ENCODE results near the gene BSN.

BSN gene

DNA sequence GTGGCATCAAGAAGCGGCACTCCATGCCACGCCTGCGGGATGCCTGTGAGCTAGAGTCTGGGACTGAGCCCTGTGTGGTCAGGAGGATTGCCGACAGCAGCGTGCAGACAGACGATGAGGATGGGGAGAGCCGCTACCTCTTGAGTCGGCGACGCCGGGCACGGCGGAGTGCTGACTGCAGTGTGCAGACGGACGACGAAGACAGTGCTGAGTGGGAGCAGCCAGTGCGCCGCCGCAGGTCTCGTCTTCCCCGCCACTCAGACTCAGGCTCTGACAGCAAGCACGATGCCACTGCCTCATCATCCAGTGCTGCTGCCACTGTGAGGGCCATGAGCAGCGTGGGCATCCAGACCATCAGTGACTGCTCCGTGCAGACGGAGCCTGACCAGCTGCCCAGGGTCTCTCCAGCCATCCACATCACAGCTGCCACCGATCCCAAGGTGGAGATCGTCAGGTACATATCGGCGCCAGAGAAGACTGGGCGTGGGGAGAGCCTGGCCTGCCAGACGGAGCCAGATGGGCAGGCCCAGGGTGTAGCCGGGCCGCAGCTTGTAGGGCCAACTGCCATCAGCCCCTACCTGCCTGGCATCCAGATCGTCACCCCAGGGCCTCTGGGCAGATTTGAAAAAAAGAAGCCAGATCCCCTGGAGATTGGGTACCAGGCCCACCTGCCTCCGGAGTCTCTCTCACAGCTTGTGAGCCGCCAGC is 103.1 kb downstream of the BSN start:
- no peak for DNase-seq

DNA sequence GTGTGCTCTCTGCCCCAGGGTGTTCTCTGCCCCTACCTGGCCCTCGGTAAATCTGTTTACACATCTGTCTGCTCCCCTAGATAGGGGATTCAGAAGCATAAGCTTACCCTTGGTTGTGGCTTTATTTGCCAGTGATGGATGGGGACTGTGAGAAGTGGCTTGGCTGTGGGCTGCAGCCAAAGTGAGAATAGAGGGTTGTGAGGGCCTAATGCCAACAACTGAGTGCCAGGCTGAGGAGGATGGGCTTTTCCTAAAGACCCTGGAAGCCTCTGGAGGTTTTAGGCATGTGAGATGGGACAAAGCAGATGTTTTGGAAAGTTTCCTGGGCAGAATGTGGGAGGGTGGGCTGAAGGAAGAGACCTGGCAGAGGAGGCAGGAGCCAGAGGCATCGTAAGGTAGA is 104.4 kb downstream of the BSN start:
- no peak for DNase-seq

DNA sequence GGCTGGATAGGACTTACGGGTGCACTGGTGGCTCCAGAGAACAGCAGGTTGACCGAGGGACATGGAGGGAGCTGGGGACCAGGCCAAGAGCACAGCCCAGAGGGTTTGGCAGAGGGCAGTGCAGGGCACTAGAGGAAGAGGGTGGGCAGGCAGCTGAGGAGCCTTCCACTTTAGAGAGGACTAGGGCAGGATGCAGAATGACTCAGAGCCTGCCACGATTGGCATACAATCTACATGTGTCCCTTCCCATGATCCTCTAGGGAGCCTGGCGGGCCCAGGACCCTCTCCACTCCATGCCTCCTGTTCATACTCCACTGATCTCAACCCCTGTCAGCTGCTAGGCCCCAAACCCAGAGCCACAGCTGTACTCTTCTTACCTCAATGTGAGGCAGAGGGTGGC is 105.5 kb downstream of the BSN start:
- DNase-seq, result no peak

DNA sequence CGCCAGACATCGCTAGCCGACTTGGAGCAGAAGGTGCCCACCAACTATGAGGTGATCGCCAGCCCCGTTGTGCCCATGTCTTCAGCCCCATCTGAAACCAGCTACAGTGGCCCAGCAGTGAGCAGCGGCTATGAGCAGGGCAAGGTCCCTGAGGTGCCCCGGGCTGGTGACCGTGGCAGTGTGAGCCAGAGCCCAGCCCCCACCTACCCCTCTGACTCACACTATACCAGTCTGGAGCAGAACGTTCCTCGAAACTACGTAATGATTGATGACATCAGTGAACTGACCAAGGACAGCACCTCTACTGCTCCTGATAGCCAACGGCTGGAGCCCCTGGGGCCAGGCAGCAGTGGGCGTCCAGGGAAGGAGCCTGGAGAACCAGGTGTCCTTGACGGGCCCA is 107.0 kb downstream of the BSN start:
- DNase-seq, result no peak

DNA sequence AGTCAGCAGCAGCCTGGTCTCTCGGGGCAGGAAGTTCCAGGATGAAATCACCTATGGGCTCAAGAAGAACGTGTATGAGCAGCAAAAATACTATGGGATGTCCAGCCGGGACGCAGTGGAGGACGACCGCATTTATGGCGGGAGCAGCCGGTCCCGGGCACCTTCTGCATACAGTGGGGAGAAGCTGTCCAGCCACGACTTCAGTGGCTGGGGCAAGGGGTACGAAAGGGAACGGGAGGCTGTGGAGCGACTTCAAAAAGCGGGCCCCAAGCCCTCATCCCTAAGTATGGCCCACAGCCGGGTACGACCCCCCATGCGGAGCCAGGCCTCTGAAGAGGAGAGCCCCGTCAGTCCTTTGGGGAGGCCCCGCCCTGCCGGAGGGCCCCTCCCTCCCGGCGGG is 107.7 kb downstream of the BSN start:
- no peak for DNase-seq

DNA sequence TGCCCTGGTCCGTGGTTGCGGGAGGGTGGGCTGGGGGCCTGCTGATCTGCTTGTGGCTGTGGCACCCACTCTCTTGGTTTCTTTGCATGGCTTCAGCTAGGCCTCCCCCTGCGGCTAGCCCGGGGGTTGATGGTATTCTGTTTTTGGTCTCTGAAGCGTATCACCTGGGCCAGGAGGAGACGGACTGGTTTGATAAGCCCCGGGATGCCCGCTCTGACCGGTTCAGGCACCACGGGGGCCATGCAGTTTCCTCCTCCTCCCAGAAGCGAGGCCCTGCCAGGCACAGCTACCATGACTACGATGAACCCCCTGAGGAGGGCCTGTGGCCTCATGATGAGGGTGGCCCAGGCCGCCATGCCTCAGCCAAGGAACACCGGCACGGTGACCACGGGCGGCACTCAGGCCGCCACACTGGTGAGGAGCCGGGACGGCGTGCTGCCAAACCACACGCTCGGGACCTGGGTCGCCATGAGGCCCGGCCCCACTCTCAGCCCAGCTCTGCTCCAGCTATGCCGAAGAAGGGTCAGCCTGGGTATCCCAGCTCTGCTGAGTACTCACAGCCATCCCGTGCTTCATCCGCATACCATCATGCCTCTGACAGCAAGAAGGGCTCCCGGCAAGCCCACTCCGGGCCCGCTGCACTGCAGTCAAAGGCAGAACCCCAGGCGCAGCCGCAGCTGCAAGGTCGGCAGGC is 108.6 kb downstream of the BSN start:
- no peak for DNase-seq

DNA sequence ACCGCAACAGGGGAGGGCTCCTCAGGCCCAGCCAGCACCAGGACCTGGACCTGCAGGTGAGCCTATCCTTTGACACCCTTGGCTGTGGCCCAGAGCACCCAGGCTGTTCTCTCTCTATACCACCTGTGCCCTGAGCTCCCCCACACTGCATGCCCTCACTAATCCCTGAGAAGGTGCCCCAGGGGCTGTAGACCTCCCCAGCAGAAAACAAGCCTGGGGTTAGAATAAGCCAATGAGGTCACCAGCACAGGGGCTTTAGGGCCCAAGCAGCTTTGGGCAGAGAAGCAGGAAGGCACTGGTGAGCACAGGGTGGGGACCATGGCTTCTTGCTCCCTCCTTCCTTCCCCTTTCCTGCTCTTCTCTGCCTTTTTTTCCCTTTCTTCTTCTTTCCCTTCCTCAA is 109.6 kb downstream of the BSN start:
- no peak for DNase-seq

DNA sequence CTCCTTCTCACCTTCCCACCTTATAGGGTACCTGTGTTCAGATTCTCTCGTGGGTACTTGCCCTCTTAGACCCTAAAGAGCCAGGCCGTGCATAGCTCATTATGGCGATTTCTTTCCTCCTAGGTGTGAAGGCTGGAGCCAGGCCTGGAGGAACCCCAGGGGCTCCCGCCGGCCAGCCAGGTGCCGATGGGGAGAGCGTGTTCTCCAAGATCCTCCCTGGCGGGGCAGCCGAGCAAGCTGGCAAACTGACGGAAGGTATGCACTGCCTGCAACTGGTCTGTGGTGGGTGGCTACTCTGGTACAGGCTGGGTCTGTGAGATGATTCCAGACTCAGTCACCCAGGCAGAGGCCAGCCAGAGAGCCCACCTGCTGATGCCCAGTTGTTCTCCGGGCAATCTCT is 110.0 kb downstream of the BSN start:
- DNase-seq, result no peak

DNA sequence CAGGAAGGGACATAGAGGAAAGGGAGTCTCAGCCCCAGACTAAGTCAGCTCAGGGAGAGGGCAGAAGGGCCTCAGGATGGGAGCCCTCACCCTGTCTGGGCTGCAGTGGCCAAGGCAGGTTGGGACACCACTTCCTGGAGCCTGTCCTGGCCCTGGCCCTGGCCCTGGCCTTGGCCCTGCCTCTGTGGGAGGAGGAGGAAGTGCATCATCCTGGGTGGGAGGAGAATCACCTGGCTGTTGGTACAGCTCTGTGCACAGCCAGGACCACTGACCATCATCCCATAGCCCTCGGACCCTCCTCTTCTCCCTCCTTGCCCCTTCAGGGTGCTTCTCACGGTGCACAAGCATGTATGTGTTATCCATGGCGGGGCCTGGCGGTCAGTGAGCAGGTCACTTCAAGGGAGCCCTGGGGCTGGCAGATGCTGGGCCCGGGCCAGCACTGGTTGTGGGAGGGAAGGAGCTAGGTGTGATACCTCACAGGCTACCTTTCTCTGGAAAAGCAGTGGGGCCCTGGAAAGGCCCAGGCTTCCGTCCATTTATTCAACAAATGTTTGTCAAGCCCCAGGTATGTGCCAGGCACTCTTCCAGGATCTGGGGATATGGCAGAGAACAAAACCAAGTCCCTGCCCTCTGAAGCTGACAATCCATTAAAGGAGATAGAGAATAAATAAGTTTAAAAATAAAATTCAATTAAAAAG is 111.7 kb downstream of the BSN start:
- DNase-seq, result no peak

DNA sequence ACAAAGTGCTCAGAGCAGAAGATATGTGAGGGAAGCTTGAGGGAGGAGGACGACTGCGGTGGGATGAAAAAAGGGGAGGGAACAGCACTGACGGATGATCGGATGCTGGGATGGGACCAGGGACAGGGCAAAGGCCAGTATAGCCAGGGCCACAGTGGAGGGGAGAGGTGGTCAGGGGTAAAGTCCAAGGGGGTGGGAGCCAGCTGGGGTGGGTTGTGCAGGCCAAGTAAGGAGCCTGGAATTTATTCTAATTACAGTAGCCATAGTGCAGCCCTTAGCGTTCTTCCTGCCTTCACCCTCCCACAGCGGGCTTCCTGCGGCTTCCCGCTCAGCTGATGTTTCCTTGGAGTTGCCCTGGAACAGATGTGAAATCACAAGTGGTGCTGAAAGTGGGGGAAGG is 112.3 kb downstream of the BSN start:
- no peak for DNase-seq

DNA sequence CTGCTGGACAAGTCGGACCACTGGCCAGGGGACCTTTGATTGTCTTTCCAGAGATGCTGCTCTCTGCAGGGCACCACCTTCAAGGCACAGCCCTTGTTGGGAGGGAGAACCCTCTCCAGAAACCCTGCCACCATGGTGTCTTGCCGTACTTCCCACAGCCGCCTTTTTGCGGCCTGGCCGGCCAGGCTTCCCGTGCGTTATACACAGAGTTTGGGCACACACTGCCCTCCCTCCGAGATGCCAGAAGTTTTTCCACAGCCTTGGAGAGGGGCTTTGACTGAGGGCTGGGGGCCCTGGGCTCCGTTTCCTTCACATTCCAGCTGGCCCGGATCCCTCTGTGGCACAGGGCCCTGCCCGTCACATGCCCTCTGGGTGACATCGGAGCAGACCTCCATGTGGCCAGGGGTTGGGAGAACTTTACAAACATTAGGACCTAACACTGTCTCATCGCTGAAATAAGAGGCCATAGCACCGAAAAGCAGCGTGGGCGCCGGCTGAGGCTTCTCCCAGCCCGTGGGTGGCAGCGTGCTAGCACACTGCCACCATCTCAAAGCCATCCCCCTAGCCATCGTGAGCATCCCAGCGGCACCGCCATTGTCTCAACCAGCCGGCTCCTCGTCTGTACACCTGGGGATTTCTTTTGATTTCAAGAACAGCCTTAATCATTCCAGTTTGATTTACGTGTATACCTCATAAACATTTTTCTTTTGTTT is 113.6 kb downstream of the BSN start:
- no peak for DNase-seq

DNA sequence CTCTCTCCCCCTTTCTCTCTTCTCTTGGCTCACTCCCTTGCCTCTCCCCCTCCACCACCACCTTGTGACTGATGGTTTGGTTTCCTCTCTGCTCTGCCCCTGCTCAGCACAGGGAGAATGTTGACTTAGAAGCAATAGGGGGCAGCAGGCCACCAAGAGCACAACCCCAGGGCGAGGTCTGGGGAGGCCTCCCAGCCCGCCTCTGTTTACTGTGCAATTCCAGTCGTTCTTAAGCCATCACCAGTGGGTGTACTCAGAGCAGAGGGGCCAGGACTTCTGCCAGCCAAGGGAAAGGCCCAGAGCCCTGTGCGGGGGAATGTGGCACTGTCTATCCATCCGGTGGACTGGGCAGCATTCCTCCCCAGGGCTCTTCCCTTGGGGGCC is 114.1 kb downstream of the BSN start:
- no peak for DNase-seq

DNA sequence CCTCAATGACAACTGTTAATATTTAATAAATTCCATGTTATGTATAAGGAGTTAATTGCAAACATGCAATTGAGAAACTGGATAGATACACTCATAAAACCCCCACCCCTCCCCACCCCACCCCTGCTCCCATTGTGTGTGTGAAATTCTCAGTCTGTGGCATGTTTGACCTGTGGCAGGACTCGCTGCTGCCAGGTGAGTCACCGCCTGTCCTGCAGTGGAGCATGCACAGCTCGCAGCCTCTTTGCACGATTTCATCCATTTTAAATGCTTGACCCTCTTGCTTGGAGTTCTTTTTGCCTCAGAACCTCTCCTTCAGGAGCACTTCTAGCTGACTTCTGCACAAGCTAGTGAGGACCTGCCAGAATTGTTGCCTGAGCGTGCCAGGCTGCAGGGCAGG is 114.6 kb downstream of the BSN start:
- DNase-seq, result no peak

DNA sequence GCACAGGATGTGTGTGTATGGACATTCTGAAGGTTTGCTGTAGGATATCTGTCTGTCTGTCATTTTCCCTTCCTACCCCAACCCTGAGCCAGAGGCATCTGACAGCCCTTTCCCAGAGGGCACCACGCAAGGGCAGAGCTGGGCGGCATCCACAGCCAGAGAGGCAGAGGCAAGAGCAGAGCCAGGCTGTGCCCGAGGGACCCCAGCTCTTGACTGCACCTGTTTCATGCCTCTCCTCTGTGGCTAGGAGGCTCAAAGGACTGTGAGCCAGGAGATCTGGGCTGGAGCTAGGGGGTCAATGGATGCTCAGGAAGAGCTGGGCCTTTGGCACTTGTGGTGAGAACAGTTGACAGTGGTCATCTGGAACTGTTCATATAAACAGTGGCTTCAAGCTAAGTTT is 115.1 kb downstream of the BSN start:
- DNase-seq, result no peak

DNA sequence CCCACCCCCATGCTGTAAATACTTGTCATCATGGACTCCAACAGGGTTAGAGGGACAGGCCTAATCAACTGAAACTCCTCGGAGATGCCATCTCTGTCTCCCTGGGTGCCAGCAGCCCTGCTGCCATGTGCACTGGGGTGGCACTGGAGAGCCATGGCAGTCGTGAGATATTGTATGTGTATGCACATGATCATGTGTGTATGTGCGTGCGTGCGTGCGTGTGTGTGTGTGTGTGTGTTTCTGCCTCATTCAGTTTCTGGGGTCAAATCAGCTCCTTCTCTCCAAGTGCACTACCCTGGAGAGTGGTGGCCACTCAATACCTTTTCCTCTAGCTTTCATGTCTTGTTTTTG is 116.6 kb downstream of the BSN start:
- no peak for DNase-seq

DNA sequence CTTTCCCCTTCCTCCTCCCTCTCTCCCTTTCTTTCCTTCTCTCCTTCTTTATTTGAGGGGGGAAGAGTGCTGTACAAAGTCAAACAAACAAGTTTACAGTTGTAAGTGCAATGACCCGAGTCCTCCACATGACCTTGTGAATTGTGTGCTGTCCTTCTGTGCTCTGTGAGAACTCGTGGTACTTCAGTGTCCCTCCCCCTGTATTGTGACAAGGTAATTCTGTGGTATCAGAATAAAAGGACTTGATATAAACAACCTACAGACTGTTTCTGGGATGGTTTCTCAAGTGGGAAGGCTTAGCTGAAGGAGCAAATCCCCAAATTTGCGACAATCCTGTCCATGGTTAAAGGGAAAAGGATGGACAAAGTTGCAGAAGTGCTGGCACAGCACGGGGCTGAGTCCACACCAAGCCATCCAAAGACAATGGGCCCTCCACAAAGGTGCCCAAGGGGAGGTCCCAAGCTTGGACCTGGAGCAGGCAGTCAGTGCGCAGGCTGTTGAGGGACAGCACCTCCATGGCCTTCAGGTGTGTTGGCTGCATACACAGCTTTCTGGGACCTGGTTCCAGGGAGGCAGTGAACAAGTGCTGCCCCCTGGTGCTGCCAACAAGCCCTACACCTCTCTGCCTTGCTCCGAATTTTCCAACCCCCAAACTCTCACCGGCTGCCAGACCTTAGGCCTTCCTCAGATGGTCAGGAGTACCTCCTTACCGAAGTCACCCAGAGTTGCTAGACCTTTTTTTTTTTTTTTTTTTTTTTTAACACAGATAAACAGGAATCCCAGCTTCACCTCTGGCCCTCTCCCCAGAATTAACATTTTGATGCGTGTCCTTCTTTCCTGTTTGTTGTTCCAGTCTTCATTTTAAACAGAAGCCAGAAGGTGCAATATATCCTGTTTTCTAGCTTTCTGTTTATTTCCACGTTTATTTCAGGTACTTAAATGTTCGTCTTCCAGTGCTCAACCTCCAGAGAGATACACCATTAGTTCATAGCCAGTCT is 117.3 kb downstream of the BSN start:
- DNase-seq, result no peak

DNA sequence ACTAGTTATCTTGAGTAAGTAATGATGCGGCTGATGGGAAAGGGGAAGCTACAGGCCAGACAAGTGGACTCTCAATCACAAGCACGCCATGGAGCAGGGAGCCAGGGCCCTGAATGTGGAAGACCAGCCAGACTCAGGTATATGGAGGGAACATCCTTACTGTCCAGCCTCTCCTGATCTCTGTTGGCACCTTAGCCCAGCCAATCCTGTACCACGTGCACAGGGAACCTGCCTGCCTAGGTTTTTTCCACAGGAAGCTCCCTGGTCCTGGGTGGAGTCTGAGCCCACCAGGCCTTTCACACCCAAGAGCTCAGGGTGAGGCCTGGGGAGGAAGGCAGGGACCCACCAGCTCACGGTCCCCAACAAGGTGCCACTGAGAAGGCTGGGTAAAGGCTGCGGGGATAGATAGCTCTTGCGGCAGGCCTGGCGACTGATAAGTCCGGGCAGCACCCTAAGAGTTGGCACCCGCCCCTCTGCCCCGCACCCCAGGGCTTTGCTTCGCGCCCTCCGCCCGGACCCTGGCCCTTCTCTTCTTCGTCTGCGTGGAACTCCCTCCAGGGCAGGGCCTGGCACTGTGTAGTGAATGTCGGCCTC is 118.9 kb downstream of the BSN start:
- DNase-seq, result no peak

DNA sequence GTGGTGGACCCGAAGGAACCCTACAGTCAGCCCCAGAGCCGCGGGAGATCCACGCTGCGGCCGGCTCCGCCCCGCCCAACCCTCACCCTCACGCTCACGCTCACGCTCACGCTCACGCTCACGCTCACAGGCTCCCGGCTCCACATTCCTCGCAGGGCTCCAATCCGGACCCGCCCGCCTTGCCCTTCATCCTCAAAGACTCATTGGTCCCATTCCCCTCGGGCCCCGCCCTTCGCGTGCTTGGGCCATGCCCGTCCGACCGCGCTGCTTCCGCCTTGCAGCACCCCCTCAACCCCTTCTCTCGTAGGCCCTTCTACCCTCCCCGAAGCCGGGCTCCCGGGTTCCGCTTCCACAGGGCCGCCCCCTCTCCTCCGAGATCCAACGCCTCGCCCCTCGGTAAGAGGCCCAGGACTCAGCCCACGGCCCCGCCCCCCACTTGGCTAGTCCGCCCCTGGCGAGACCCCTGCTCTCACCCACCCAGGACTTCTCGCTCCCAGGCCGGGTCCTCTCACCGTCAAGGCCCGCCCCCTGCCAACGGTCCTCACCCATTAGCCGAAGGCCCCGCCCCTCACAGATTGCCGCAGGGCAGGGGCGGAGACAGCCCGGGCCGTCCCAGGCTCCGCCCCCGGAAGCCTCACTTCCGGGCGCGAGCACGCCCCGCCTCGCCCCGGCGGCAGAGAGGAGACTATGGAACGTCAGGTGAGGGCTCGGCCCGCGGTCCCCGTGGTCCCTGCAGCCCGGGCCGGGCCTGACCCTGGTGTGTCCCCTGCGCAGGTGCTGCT is 119.6 kb downstream of the BSN start, which contains the start of gene APEH:
Gene APEH, plus strand, starts transcription at position 637 of the 782 bp plus-strand sequence. Its CDS starts 51 bp downstream, at position 688.
- no peak for DNase-seq

DNA sequence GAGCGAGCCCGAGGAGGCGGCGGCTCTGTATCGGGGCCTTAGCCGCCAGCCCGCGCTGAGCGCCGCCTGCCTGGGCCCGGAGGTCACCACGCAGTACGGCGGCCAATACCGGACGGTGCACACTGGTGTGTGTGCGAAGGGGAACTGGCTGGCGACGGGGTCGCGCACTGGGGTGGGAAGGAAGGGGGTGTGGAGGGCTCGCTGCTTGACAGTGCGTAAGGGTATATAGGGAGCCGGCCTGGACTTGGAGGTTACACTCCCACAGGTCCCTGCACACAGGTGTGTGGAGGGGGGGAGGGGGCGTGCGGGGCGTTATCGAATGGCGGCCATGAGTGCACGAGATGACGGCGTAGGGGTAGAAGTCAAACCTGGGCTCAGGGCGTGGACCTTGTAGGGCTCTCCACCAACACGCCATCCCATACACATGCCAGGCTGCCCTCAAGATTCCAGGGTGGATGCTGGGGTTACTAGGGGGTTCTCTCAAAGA is 120.3 kb downstream of the BSN start:
- DNase-seq, result no peak

DNA sequence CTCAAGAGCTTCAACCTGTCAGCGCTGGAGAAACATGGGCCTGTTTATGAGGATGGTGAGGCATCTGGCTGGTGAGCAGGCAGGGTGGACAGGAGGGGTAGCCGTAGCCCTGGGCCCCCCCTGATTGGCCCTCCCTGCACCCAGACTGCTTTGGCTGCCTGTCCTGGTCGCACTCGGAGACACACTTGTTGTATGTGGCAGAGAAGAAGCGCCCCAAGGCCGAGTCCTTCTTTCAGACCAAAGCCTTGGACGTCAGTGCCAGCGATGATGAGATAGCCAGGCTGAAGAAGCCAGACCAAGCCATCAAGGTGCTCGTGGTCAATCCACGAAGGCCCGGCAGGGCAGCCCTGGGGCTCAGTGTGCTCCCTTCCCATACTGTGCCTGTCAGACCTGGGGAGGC is 121.6 kb downstream of the BSN start:
- no peak for DNase-seq
